H1 (cell line): Measurements from ENCODE around the gene LRRTM3.

Experiments
- CTCF ChIP-seq, 3 experiments: IDR thresholded peaks; 1 replicate in 2 of 3; 2 replicates in 1 of 3; pipeline versions ENCODE4 v1.5.1 to v1.6.1; 2011; ENCODE audit warnings: low read length in 3 of 3, mild to moderate bottlenecking in 3 of 3, inconsistent platforms in 2 of 3, low read depth in 1 of 3, moderate library complexity in 1 of 3; ENCODE audit not compliant: insufficient read depth in 1 of 3; ENCODE audit errors: control extremely low read depth in 1 of 3
- POLR2AphosphoS5 ChIP-seq: IDR thresholded peaks from 2 replicates; pipeline ENCODE4 v1.6.1; 2011; ENCODE audit warnings: low read depth, low read length
- RFX5 ChIP-seq: IDR thresholded peaks from 2 replicates; pipeline ENCODE4 v1.6.1; 2011; ENCODE audit warnings: low read depth, low read length, improper control_type of control experiment, borderline replicate concordance

- TF ChIP-seq POLR2AphosphoS5, result no peak
- no peak for TF ChIP-seq RFX5
- no peak for TF ChIP-seq CTCF (IDR thresholded peaks at IDR 0.05; ENCODE audit: control extremely low read depth in 1 of 3, insufficient read depth in 1 of 3, low read depth in 1 of 3, low read length in 3 of 3)
Observed at GRCh38 chr10:66941491-66941890, 15.7 kb downstream of the LRRTM3 start.
